ENCODE results near the gene KATNBL1. TPM values are rescaled to one million over a fixed set of nuclear protein-coding genes. Genes with fewer than 3 reads are reported as not detected.

KATNBL1 gene
- total RNA-seq, 1 donor, result 37.3 TPM

DNA sequence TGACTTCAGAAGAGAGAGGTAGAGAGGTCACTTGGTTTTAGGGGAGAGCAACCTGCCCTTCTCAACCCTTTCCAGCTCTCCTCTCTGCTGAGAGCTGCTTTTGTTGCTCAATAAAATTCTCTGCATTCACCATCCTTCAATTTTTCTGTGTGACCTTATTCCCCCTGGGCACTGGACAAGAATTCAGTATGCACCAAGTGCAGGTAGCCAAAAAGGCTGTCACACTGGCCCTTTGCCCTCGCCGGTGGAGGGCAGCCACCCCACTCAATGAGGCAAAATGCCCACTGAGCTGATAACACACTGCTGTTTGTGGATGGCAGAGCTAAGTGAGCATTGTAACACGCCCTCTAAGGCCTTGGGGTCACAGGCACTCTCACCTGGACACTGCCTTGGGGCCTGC, 95.2 kb downstream of the KATNBL1 start:
- Histone ChIP-seq H3K4me1 (ENCODE audit: insufficient read depth, low read length) (no peaks in the 10 kb centered on the region), H3K27ac (ENCODE audit: low read depth, low read length) (no peak overlapping the region), H2AFZ (ENCODE audit: low read length) (no peak overlapping the region), H3K4me2 (ENCODE audit: insufficient read depth, low read length) (no peak overlapping the region), H3K36me3 (ENCODE audit: insufficient read depth, low read length) (no peaks in the 10 kb centered on the region), H3K27me3 (ENCODE audit: insufficient read depth, low read length) (no peaks in the 10 kb centered on the region), H3K9me3 (ENCODE audit: low read depth, low read length) (no peaks in the 10 kb centered on the region), H3K4me3 (ENCODE audit: insufficient read depth, low read length) (no peak overlapping the region), H3K79me2 (ENCODE audit: insufficient read depth, low read length) (no peaks in the 10 kb centered on the region), H4K20me1 (ENCODE audit: insufficient read depth, low read length) (no peaks in the 10 kb centered on the region)
- TF ChIP-seq, protein P1, sequence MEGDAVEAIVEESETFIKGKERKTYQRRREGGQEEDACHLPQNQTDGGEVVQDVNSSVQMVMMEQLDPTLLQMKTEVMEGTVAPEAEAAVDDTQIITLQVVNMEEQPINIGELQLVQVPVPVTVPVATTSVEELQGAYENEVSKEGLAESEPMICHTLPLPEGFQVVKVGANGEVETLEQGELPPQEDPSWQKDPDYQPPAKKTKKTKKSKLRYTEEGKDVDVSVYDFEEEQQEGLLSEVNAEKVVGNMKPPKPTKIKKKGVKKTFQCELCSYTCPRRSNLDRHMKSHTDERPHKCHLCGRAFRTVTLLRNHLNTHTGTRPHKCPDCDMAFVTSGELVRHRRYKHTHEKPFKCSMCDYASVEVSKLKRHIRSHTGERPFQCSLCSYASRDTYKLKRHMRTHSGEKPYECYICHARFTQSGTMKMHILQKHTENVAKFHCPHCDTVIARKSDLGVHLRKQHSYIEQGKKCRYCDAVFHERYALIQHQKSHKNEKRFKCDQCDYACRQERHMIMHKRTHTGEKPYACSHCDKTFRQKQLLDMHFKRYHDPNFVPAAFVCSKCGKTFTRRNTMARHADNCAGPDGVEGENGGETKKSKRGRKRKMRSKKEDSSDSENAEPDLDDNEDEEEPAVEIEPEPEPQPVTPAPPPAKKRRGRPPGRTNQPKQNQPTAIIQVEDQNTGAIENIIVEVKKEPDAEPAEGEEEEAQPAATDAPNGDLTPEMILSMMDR (IDR thresholded peaks at IDR 0.05; ENCODE audit: extremely low read depth, low read depth, low read length), result no peak
- DNase-seq (ENCODE audit: insufficient read length, low spot score, missing footprints), result no peak

DNA sequence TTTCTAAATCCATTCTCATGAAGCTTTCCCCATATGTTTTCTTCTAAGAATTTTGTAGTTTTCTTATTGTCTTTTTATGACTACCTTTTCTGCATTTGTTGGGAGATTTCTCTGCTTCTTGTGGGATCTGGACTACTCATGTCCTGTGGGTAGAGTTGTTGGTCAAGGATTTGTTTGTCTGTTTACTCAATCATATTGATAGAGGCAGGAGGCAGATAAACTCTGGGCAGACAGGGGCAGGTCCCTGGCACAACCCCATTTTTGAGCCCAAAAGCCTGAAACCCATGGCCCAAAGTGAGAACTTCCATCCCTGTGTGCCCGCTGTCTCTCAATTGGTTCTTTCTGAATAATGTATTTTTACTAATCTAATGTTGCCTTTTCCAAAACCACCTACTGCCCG, 95.7 kb downstream of the KATNBL1 start:
- no peak overlapping the region for H3K4me2 ChIP-seq (ENCODE audit: insufficient read depth, low read length)
- DNase-seq (ENCODE audit: insufficient read length, low spot score, missing footprints), result no peak
- H3K4me1 ChIP-seq (ENCODE audit: insufficient read depth, low read length), result no peaks in the 10 kb centered on the region
- H3K36me3 ChIP-seq (ENCODE audit: insufficient read depth, low read length), result no peaks in the 10 kb centered on the region
- no peaks in the 10 kb centered on the region for H4K20me1 ChIP-seq (ENCODE audit: insufficient read depth, low read length)
- H3K9me3 ChIP-seq (ENCODE audit: low read depth, low read length), result no peaks in the 10 kb centered on the region
- H2AFZ ChIP-seq (ENCODE audit: low read length), result no peak overlapping the region
- TF ChIP-seq, protein P1 (IDR thresholded peaks at IDR 0.05; ENCODE audit: extremely low read depth, low read depth, low read length), result no peak
- no peaks in the 10 kb centered on the region for H3K27me3 ChIP-seq (ENCODE audit: insufficient read depth, low read length)
- no peaks in the 10 kb centered on the region for H3K79me2 ChIP-seq (ENCODE audit: insufficient read depth, low read length)
- H3K4me3 ChIP-seq (ENCODE audit: insufficient read depth, low read length), result no peak overlapping the region
- H3K27ac ChIP-seq (ENCODE audit: low read depth, low read length), result no peak overlapping the region

DNA sequence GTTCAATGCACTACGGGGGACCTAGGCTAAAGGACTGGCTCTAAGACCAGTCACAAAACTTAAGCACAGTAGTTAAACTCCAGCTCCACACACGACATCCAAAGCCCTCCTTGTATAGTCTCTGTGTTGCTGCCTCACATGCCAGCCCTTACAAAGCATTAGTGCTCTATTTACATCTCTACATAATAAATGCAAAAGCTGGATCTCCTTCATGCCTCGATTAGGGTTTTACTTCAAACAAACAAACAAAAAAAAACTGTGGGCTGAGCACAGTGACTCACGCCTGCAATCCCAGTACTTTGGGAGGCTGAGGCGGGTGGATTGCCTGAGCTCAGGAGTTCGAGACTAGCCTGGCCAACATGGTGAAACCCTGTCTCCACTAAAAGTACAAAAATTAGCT, 98.4 kb downstream of the KATNBL1 start:
- H3K9me3 ChIP-seq (ENCODE audit: low read depth, low read length), result no peaks in the 10 kb centered on the region
- H2AFZ ChIP-seq (ENCODE audit: low read length), result no peak overlapping the region
- H3K79me2 ChIP-seq (ENCODE audit: insufficient read depth, low read length), result no peaks in the 10 kb centered on the region
- H3K27ac ChIP-seq (ENCODE audit: low read depth, low read length), result no peak overlapping the region
- H4K20me1 ChIP-seq (ENCODE audit: insufficient read depth, low read length), result no peaks in the 10 kb centered on the region
- H3K4me3 ChIP-seq (ENCODE audit: insufficient read depth, low read length), result no peak overlapping the region
- H3K4me1 ChIP-seq (ENCODE audit: insufficient read depth, low read length), result no peaks in the 10 kb centered on the region
- H3K36me3 ChIP-seq (ENCODE audit: insufficient read depth, low read length), result no peaks in the 10 kb centered on the region
- no peak overlapping the region for H3K4me2 ChIP-seq (ENCODE audit: insufficient read depth, low read length)
- TF ChIP-seq, protein P1 (IDR thresholded peaks at IDR 0.05; ENCODE audit: extremely low read depth, low read depth, low read length), result no peak
- H3K27me3 ChIP-seq (ENCODE audit: insufficient read depth, low read length), result no peaks in the 10 kb centered on the region
- no peak for DNase-seq (ENCODE audit: insufficient read length, low spot score, missing footprints)

DNA sequence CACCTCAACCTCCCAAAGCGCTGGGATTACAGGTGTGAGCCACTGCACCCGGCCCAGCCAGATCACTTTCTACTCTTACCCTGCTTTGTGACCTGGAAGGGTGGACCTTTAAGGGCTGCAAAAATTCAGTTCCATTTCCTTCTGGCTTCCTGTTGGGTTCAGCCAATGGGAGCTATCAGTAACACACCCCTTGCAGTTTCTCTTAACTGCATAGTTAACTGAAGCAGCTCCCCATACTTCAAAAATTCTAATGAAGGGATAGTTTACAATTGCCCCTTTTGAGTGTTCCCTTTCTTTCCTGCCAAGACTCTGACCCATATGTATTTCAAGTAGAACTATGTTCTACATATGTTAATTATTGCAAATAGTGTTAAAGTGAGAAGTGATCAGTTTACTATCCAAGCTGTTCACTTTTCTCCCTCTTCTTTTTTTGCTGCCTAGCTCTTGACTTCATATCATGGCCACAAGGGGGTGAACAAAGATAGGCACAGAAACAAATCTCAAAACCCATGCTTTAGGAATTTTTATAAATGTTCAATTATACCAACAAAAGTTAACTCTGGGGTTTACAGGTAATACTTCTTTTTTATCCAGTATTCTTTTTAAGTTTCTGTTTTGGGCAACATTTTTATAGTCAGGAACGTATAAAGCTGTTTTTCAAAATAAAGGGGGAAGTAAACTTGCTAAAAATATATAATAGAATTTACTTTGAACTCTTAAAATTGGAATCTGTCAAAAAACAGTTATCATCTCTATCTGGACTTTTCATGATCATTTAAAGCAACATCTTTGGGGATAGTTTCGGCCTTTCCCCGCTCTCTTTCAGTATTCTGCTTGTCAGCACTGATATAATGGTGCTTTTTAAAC, 99.9 kb downstream of the KATNBL1 start:
- DNase-seq (ENCODE audit: insufficient read length, low spot score, missing footprints), result no peak

More for the DNA sequence above, 99.9 kb downstream of the KATNBL1 start:
- TF ChIP-seq, protein P1 (IDR thresholded peaks at IDR 0.05; ENCODE audit: extremely low read depth, low read depth, low read length), result peak; percentile 72
- no peak overlapping the region for H3K27ac ChIP-seq (ENCODE audit: low read depth, low read length)
- no peak overlapping the region for H2AFZ ChIP-seq (ENCODE audit: low read length)
- H3K9me3 ChIP-seq (ENCODE audit: low read depth, low read length), result no peaks in the 10 kb centered on the region
- no peaks in the 10 kb centered on the region for H3K36me3 ChIP-seq (ENCODE audit: insufficient read depth, low read length)
- H4K20me1 ChIP-seq (ENCODE audit: insufficient read depth, low read length), result no peaks in the 10 kb centered on the region
- H3K4me2 ChIP-seq (ENCODE audit: insufficient read depth, low read length), result no peak overlapping the region
- no peaks in the 10 kb centered on the region for H3K27me3 ChIP-seq (ENCODE audit: insufficient read depth, low read length)
- H3K4me3 ChIP-seq (ENCODE audit: insufficient read depth, low read length), result no peak overlapping the region
- H3K79me2 ChIP-seq (ENCODE audit: insufficient read depth, low read length), result no peaks in the 10 kb centered on the region
- no peaks in the 10 kb centered on the region for H3K4me1 ChIP-seq (ENCODE audit: insufficient read depth, low read length)
